ENCODE measurements around the gene TMC1. TPM values are rescaled to one million over a fixed set of nuclear protein-coding genes. Genes with fewer than 3 reads are reported as not detected.
A peak's percentile ranks its signal among the peaks of the same experiment; 100 is the strongest.
"Not testable (repeated sequence)": the region's sequence is repeated elsewhere in the genome, so short reads cannot be mapped to it uniquely, and the experiment has no call there.

TMC1 gene
- total RNA-seq, 1 donor, result 0.36 TPM

GRCh38 chr9:72480921-72481320, 40.5 kb upstream of the TMC1 start:
- TF ChIP-seq CTCF (IDR thresholded peaks at IDR 0.05; ENCODE audit: insufficient read depth, low read length), result no peak
- H3K4me3 ChIP-seq (ENCODE audit: low read depth, low read length), result no peak overlapping the region
- DNase-seq (ENCODE audit: low read depth), result peak; percentile 47

GRCh38 chr9:72485821-72486593, 35.4 kb upstream of the TMC1 start:
- TF ChIP-seq CTCF (IDR thresholded peaks at IDR 0.05; ENCODE audit: insufficient read depth, low read length), result no peak
- DNase-seq (ENCODE audit: low read depth), result peak; percentile 55
- no peak overlapping the region for H3K4me3 ChIP-seq (ENCODE audit: low read depth, low read length)

- TF ChIP-seq CTCF (IDR thresholded peaks at IDR 0.05; ENCODE audit: insufficient read depth, low read length), result no peak
- DNase-seq (ENCODE audit: low read depth), result no peak
- no peak overlapping the region for H3K4me3 ChIP-seq (ENCODE audit: low read depth, low read length)
These were observed 34.8 kb upstream of the TMC1 start for GRCh38 chr9:72486594-72486955.

GRCh38 chr9:72487665-72488064, 33.7 kb upstream of the TMC1 start:
- not testable (repeated sequence) for H3K4me3 ChIP-seq (ENCODE audit: low read depth, low read length); DNase-seq (ENCODE audit: low read depth)

- no peak overlapping the region for H3K4me3 ChIP-seq (ENCODE audit: low read depth, low read length)
- no peak for DNase-seq (ENCODE audit: low read depth)
- no peak for TF ChIP-seq CTCF (IDR thresholded peaks at IDR 0.05; ENCODE audit: insufficient read depth, low read length)
These were observed 31.4 kb upstream of the TMC1 start for GRCh38 chr9:72489986-72490385.

GRCh38 chr9:72491242-72491641, 30.2 kb upstream of the TMC1 start:
- no peak for DNase-seq (ENCODE audit: low read depth)
- TF ChIP-seq CTCF (IDR thresholded peaks at IDR 0.05; ENCODE audit: insufficient read depth, low read length), result no peak

GRCh38 chr9:72494051-72494450, 27.4 kb upstream of the TMC1 start:
- no peak overlapping the region for H3K4me3 ChIP-seq (ENCODE audit: low read depth, low read length)
- TF ChIP-seq CTCF (IDR thresholded peaks at IDR 0.05; ENCODE audit: insufficient read depth, low read length), result no peak

More at GRCh38 chr9:72491242-72491641, 30.2 kb upstream of the TMC1 start:
- no peak overlapping the region for H3K4me3 ChIP-seq (ENCODE audit: low read depth, low read length)

More at GRCh38 chr9:72494051-72494450, 27.4 kb upstream of the TMC1 start:
- DNase-seq (ENCODE audit: low read depth), result no peak

Data from fibroblast of the aortic adventitia (primary cell).